ENCODE data around the gene RNF141. TPM values are rescaled to one million over a fixed set of nuclear protein-coding genes. Genes with fewer than 3 reads are reported as not detected.
A peak's percentile ranks its signal among the peaks of the same experiment; 100 is the strongest.

RNF141 gene
- polyA plus RNA-seq, 3 donors: 38.6 to 45.2 (median 40.1) TPM

- DNase-seq (ENCODE audit: extremely low read depth in 1 of 11, low read depth in 9 of 11, low spot score in 4 of 11): no peak
Measured at GRCh38 chr11:10566257-10566957, 25.4 kb upstream of the RNF141 start.

GRCh38 chr11:10565493-10565892 is 24.5 kb upstream of the RNF141 start:
- no peak for DNase-seq (ENCODE audit: extremely low read depth in 1 of 11, low read depth in 9 of 11, low spot score in 4 of 11)

GRCh38 chr11:10564696-10565318 is 23.8 kb upstream of the RNF141 start:
- DNase-seq (ENCODE audit: extremely low read depth in 1 of 11, low read depth in 9 of 11, low spot score in 4 of 11): no peak

GRCh38 chr11:10564030-10564429 is 23.0 kb upstream of the RNF141 start:
- no peak for DNase-seq (ENCODE audit: extremely low read depth in 1 of 11, low read depth in 9 of 11, low spot score in 4 of 11)

GRCh38 chr11:10561947-10562346 is 21.0 kb upstream of the RNF141 start:
- no peak for DNase-seq (ENCODE audit: extremely low read depth in 1 of 11, low read depth in 9 of 11, low spot score in 4 of 11)

- DNase-seq (ENCODE audit: extremely low read depth in 1 of 11, low read depth in 9 of 11, low spot score in 4 of 11): no peak
Measured at GRCh38 chr11:10561043-10561818, 20.2 kb upstream of the RNF141 start.

- DNase-seq (ENCODE audit: extremely low read depth in 1 of 11, low read depth in 9 of 11, low spot score in 4 of 11): no peak
Measured at GRCh38 chr11:10558288-10558687, 17.3 kb upstream of the RNF141 start.

GRCh38 chr11:10556590-10556989 is 15.6 kb upstream of the RNF141 start:
- DNase-seq (ENCODE audit: extremely low read depth in 1 of 11, low read depth in 9 of 11, low spot score in 4 of 11): no peak

GRCh38 chr11:10551845-10552352 is 10.9 kb upstream of the RNF141 start:
- no peak for DNase-seq (ENCODE audit: extremely low read depth in 1 of 11, low read depth in 9 of 11, low spot score in 4 of 11)

GRCh38 chr11:10551290-10551592 is 10.3 kb upstream of the RNF141 start:
- DNase-seq (ENCODE audit: extremely low read depth in 1 of 11, low read depth in 9 of 11, low spot score in 4 of 11): no peak

- DNase-seq (ENCODE audit: extremely low read depth in 1 of 11, low read depth in 9 of 11, low spot score in 4 of 11): no peak
Measured at GRCh38 chr11:10550503-10551289, 9.7 kb upstream of the RNF141 start.

GRCh38 chr11:10544491-10545465 is 3.8 kb upstream of the RNF141 start:
- DNase-seq (ENCODE audit: extremely low read depth in 1 of 11, low read depth in 9 of 11, low spot score in 4 of 11): no peak

- DNase-seq (ENCODE audit: extremely low read depth in 1 of 11, low read depth in 9 of 11, low spot score in 4 of 11): no peak
Measured at GRCh38 chr11:10543782-10544181, 2.8 kb upstream of the RNF141 start.

- no peak for DNase-seq (ENCODE audit: extremely low read depth in 1 of 11, low read depth in 9 of 11, low spot score in 4 of 11)
Measured at GRCh38 chr11:10542776-10543175, 1.8 kb upstream of the RNF141 start.

GRCh38 chr11:10541561-10541930 is 559 bp upstream of the RNF141 start:
- DNase-seq (ENCODE audit: extremely low read depth in 1 of 11, low read depth in 9 of 11, low spot score in 4 of 11): no peak

- DNase-seq (ENCODE audit: extremely low read depth in 1 of 11, low read depth in 9 of 11, low spot score in 4 of 11): peak in 4 of 11 donors; percentile 20 to 39 (median 30)
Measured at GRCh38 chr11:10540546-10540914, 457 bp downstream of the RNF141 start.

- no peak for DNase-seq (ENCODE audit: extremely low read depth in 1 of 11, low read depth in 9 of 11, low spot score in 4 of 11)
Measured at GRCh38 chr11:10539339-10539738, 1.6 kb downstream of the RNF141 start.

GRCh38 chr11:10538924-10539323 is 2.1 kb downstream of the RNF141 start:
- DNase-seq (ENCODE audit: extremely low read depth in 1 of 11, low read depth in 9 of 11, low spot score in 4 of 11): no peak
